Ureter (tissue), 1 donor: ENCODE results near the gene RAMACL. TPM values are rescaled to one million over a fixed set of nuclear protein-coding genes. Genes with fewer than 3 reads are reported as not detected.

Experiments
- DNase-seq: peaks from one replicate; pipeline ENCODE4 v3.0.0-alpha.2; 2020; ENCODE audit warnings: low spot score
- total RNA-seq: library from RNA; stranded (reverse); gene quantifications from one replicate; pipeline ENCODE4 v1.2.4, GENCODE V29; 2023
- donor health status: DM: yes; HTN: yes; CAD: no.

Gene RAMACL
- total RNA-seq, 1 donor from 2014 or later: 7.8 TPM

GRCh38 chr6:166533205-166533824, 53.2 kb downstream of the RAMACL start:
- no peak for DNase-seq

Other genes with a start within 250 kb of the RAMACL start
- gene SFT2D1, start 244.1 kb downstream of the RAMACL start, total RNA-seq: 49.7 TPM
- 53.9 TPM for gene MPC1, start 203.7 kb downstream of the RAMACL start, total RNA-seq
- gene RPS6KA2, start 40.6 kb upstream of the RAMACL start, total RNA-seq: 85.3 TPM